ENCODE data around the gene CSF3. TPM values are rescaled to one million over a fixed set of nuclear protein-coding genes. Genes with fewer than 3 reads are reported as not detected.

The CSF3 gene
- total RNA-seq, 1 donor from 2014 or later, result 1.9 TPM

GRCh38 chr17:40026816-40027613, 11.8 kb downstream of the CSF3 start:
- Histone ChIP-seq H3K27ac (peak overlapping the region; percentile 37), H3K4me1 (peaks cover 53% of the 10 kb centered on the region), H3K36me3 (peaks cover 93% of the 10 kb centered on the region), H3K27me3 (ENCODE audit: low read depth) (no peaks in the 10 kb centered on the region), H3K9me3 (no peaks in the 10 kb centered on the region), H3K4me3 (no peak overlapping the region)
- TF ChIP-seq CTCF (IDR thresholded peaks at IDR 0.05), result peak; percentile 96
- intact Hi-C loops (cut with DNase I), result no loop called here
- peak; percentile 87 for DNase-seq
- peak; percentile 85 to 88 for ATAC-seq

- Histone ChIP-seq H3K4me3 (no peak overlapping the region), H3K27me3 (ENCODE audit: low read depth) (no peaks in the 10 kb centered on the region), H3K27ac (no peak overlapping the region), H3K9me3 (no peaks in the 10 kb centered on the region), H3K36me3 (peaks cover 93% of the 10 kb centered on the region), H3K4me1 (peaks cover 47% of the 10 kb centered on the region)
- intact Hi-C loops (cut with DNase I), result no loop called here
- TF ChIP-seq CTCF (IDR thresholded peaks at IDR 0.05), result no peak
- DNase-seq (no peak), ATAC-seq (no peak)
Observed at GRCh38 chr17:40027614-40028012, 12.4 kb downstream of the CSF3 start.

GRCh38 chr17:40028595-40028994, 13.4 kb downstream of the CSF3 start:
- TF ChIP-seq CTCF (IDR thresholded peaks at IDR 0.05), result no peak
- ATAC-seq, result no peak
- DNase-seq, result no peak
- Histone ChIP-seq H3K27ac (no peak overlapping the region), H3K9me3 (no peaks in the 10 kb centered on the region), H3K4me1 (peaks cover 37% of the 10 kb centered on the region), H3K36me3 (peaks cover 93% of the 10 kb centered on the region), H3K4me3 (no peak overlapping the region), H3K27me3 (ENCODE audit: low read depth) (no peaks in the 10 kb centered on the region)
- intact Hi-C loops (cut with DNase I), result no loop called here

- H3K4me3 ChIP-seq, result no peak overlapping the region
- no peaks in the 10 kb centered on the region for H3K9me3 ChIP-seq
- no peaks in the 10 kb centered on the region for H3K27me3 ChIP-seq (ENCODE audit: low read depth)
- ATAC-seq, result no peak
- TF ChIP-seq CTCF (IDR thresholded peaks at IDR 0.05), result no peak
- intact Hi-C loops (cut with DNase I), result no loop called here
- peaks cover 6% of the 10 kb centered on the region for H3K4me1 ChIP-seq
- H3K36me3 ChIP-seq, result peaks cover 94% of the 10 kb centered on the region
- no peak overlapping the region for H3K27ac ChIP-seq
- no peak for DNase-seq
Observed at GRCh38 chr17:40031706-40032105, 16.5 kb downstream of the CSF3 start.

DNA sequence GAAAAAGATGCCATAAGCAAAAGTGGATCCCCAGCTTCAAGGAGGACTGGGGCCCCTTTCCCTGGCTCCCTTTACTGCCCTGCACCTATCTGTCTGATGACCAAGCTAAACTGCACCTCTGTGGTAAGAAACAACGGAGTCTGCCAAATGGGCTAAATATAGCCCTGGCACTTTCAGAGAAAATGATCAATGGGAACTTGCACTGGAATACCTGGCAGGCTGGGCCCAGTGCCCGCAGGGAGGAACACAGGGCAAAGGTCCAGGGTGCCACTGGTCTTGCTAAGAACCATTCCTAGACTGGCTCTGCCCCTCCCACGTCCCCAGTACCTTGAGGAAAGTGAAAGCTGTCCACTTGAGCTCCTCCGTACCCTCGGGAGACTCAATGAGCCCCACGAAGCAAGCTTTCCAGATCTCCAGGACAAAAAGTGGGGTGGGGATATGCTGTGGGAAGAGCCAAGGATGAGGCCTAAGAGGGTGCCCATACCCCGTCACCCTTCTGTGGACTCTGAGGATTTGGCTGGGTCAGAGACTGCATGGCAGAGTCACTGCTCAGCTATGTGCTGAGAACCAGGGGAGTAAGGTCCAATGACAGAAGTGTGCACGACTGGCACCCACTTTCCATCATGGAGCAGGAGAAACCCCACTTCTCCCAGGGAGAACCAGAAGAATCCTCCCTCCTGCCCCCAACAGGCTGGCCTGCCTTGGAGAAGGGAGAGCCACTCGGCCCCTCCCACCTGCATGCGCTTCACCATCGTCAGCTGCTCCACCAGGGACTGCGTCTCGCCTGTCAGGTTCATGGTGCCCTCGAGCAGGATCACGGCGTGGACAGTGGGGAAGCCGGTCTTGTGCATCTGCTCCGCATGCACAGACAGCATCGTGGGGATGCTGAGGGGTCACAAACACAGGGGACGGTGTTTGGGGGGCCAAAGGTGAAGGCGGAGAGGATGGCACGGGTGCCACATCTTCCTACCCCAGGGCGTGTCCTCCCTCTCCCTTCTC, 17.4 kb downstream of the CSF3 start:
- Histone ChIP-seq H3K27me3 (ENCODE audit: low read depth) (no peaks in the 10 kb centered on the region), H3K36me3 (peaks cover 88% of the 10 kb centered on the region), H3K9me3 (no peaks in the 10 kb centered on the region), H3K4me1 (no peaks in the 10 kb centered on the region), H3K4me3 (no peak overlapping the region), H3K27ac (no peak overlapping the region)
- ATAC-seq, result no peak
- intact Hi-C loops (cut with DNase I), result no loop called here
- DNase-seq, result no peak
- no peak for TF ChIP-seq CTCF (IDR thresholded peaks at IDR 0.05)
